Peyer's patch (tissue), 4 donors: ENCODE data around the gene DNM3.

Experiments used
- CTCF ChIP-seq, 6 experiments: fragments of 450-650 bp in 4 of 6; fragments of 200-600 bp in 2 of 6; sonication (generic) in 1 of 6; IDR thresholded peaks; one replicate each; pipeline ENCODE4 v1.5.1; 2017 to 2019; ENCODE audit warnings: antibody characterized with exemption in 6 of 6, mild to moderate bottlenecking in 3 of 6, moderate library complexity in 1 of 6
- POLR2A ChIP-seq, 2 donors: fragments of 450-650 bp; IDR thresholded peaks; one replicate each; pipeline ENCODE4 v1.5.1; 2017; ENCODE audit warnings: antibody characterized with exemption in 2 of 2, mild to moderate bottlenecking in 2 of 2, moderate library complexity in 2 of 2

GRCh38 chr1:171841050-171841910, at the start of gene DNM3:
- TF ChIP-seq POLR2A (IDR thresholded peaks at IDR 0.05) (no peak), CTCF (IDR thresholded peaks at IDR 0.05) (no peak)
